GM18508 (cell line): ENCODE measurements around the gene GORASP2.

Experiments used
- ATAC-seq: cut with Tn5 transposase; IDR thresholded peaks from one replicate; pipeline ENCODE4 v1.9.1; 2021; ENCODE audit warnings: moderate number of reproducible peaks; ENCODE audit not compliant: insufficient read depth, unreplicated experiment

Gene GORASP2

GRCh38 chr2:170922634-170923494 lies 6.2 kb upstream of the GORASP2 start:
- ATAC-seq = no peak

- no peak for ATAC-seq
These were observed 5.3 kb upstream of the GORASP2 start for GRCh38 chr2:170923799-170924198.

GRCh38 chr2:170924969-170925368 lies 4.1 kb upstream of the GORASP2 start:
- ATAC-seq = no peak

- ATAC-seq = no peak
These were observed 3.1 kb upstream of the GORASP2 start for GRCh38 chr2:170925923-170926322.

GRCh38 chr2:170926743-170927297 lies 2.2 kb upstream of the GORASP2 start:
- ATAC-seq = no peak

GRCh38 chr2:170928036-170928823 lies 823 bp upstream of the GORASP2 start:
- no peak for ATAC-seq

- no peak for ATAC-seq
These were observed 615 bp downstream of the GORASP2 start for GRCh38 chr2:170929686-170930050.

- ATAC-seq = no peak
These were observed 1.3 kb downstream of the GORASP2 start for GRCh38 chr2:170930131-170930990.

GRCh38 chr2:170930991-170931266 lies 1.9 kb downstream of the GORASP2 start:
- ATAC-seq = no peak

GRCh38 chr2:170932166-170932565 lies 3.1 kb downstream of the GORASP2 start:
- ATAC-seq = no peak

- no peak for ATAC-seq
These were observed 3.9 kb downstream of the GORASP2 start for GRCh38 chr2:170932948-170933347.

- no peak for ATAC-seq
These were observed 8.8 kb downstream of the GORASP2 start for GRCh38 chr2:170937709-170938379.

- no peak for ATAC-seq
These were observed 11.0 kb downstream of the GORASP2 start for GRCh38 chr2:170940066-170940465.

GRCh38 chr2:170942615-170943014 lies 13.6 kb downstream of the GORASP2 start:
- no peak for ATAC-seq

- ATAC-seq = no peak
These were observed 14.0 kb downstream of the GORASP2 start for GRCh38 chr2:170943041-170943440.

GRCh38 chr2:170943596-170943995 lies 14.5 kb downstream of the GORASP2 start:
- ATAC-seq = no peak

GRCh38 chr2:170944545-170944944 lies 15.5 kb downstream of the GORASP2 start:
- no peak for ATAC-seq

- ATAC-seq = no peak
These were observed 20.4 kb downstream of the GORASP2 start for GRCh38 chr2:170949415-170949814.

- ATAC-seq = peak; percentile 47
These were observed 21.2 kb downstream of the GORASP2 start for GRCh38 chr2:170950221-170950761.

GRCh38 chr2:170953941-170954340 lies 24.9 kb downstream of the GORASP2 start:
- ATAC-seq = no peak
